HFFc6 (cell line): ENCODE measurements around the gene AGBL3. TPM values are rescaled to one million over a fixed set of nuclear protein-coding genes. Genes with fewer than 3 reads are reported as not detected.

Experiments
- DNase-seq: peaks from one replicate; pipeline ENCODE4 v3.0.0-alpha.2; 2018
- H3K27ac Mint-ChIP-seq: 2 replicates; pipeline ENCODE4 v1.8.0; 2020; ENCODE audit warnings: mild to moderate bottlenecking, mixed read lengths
- H3K27me3 Mint-ChIP-seq: 2 replicates; pipeline ENCODE4 v1.8.0; 2021; ENCODE audit warnings: mild to moderate bottlenecking, moderate library complexity, mixed read lengths; ENCODE audit not compliant: insufficient read depth
- H3K36me3 Mint-ChIP-seq: 2 replicates; pipeline ENCODE4 v1.8.0; 2021; ENCODE audit warnings: low read depth, mixed read lengths
- H3K4me1 Mint-ChIP-seq: 2 replicates; pipeline ENCODE4 v1.8.0; 2020; ENCODE audit warnings: low read depth, mixed read lengths
- H3K4me3 Mint-ChIP-seq: 2 replicates; pipeline ENCODE4 v1.8.0; 2020; ENCODE audit warnings: mild to moderate bottlenecking, moderate library complexity, mixed read lengths
- H3K9me3 Mint-ChIP-seq: 2 replicates; pipeline ENCODE4 v1.8.0; 2020; ENCODE audit warnings: mild to moderate bottlenecking, mixed read lengths
- total RNA-seq, 6 experiments: library from RNA; stranded (reverse); fragmentation: NEBNext Ultra II Directional; extraction: Animal tissue kit (Norgen Biotek cat#: 25700); gene quantifications; 2 replicates in 1 of 6; 3 replicates in 5 of 6; pipeline ENCODE4 v1.2.3, GENCODE V29; 2021
- TF ChIP-seq, protein P1 (sequence below): fragments of 200-600 bp; sonication (generic); IDR thresholded peaks from 2 replicates; pipeline ENCODE4 v1.5.0; 2021; ENCODE audit warnings: antibody characterized with exemption, mild to moderate bottlenecking

Gene AGBL3
- total RNA-seq, 6 experiments from 2014 or later: 0.38 to 0.76 (median 0.68) TPM

DNA sequence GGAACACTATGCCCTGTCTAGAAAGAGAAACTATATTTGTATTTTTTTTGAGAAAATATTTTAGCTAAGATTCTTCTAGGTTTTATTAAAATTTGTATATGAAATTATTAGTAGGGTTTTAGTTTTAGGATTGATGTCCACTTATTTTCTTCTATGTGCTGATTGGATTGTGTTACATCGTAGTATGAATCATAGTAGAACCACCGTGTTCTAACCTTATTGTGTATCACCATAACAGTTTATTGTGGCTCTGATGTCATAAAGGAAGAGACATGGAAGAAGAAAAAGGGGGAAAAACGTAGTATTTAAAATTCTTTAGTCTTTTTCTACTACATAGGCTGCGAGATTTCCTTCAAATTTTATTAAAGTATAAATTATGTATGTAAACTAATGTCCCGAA lies 1.9 kb downstream of the AGBL3 start:
- no peak for DNase-seq
- Mint-ChIP-seq H3K36me3 (peaks cover 17% of the 10 kb centered on the region; the same call in 1 of the 2 replicates), H3K27ac (no peak overlapping the region), H3K4me1 (peaks cover 49% of the 10 kb centered on the region), H3K27me3 (peaks cover 21% of the 10 kb centered on the region), H3K4me3 (no peak overlapping the region), H3K9me3 (no peaks in the 10 kb centered on the region; the same call in 1 of the 2 replicates)
- TF ChIP-seq, protein P1, sequence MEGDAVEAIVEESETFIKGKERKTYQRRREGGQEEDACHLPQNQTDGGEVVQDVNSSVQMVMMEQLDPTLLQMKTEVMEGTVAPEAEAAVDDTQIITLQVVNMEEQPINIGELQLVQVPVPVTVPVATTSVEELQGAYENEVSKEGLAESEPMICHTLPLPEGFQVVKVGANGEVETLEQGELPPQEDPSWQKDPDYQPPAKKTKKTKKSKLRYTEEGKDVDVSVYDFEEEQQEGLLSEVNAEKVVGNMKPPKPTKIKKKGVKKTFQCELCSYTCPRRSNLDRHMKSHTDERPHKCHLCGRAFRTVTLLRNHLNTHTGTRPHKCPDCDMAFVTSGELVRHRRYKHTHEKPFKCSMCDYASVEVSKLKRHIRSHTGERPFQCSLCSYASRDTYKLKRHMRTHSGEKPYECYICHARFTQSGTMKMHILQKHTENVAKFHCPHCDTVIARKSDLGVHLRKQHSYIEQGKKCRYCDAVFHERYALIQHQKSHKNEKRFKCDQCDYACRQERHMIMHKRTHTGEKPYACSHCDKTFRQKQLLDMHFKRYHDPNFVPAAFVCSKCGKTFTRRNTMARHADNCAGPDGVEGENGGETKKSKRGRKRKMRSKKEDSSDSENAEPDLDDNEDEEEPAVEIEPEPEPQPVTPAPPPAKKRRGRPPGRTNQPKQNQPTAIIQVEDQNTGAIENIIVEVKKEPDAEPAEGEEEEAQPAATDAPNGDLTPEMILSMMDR: no peak

DNA sequence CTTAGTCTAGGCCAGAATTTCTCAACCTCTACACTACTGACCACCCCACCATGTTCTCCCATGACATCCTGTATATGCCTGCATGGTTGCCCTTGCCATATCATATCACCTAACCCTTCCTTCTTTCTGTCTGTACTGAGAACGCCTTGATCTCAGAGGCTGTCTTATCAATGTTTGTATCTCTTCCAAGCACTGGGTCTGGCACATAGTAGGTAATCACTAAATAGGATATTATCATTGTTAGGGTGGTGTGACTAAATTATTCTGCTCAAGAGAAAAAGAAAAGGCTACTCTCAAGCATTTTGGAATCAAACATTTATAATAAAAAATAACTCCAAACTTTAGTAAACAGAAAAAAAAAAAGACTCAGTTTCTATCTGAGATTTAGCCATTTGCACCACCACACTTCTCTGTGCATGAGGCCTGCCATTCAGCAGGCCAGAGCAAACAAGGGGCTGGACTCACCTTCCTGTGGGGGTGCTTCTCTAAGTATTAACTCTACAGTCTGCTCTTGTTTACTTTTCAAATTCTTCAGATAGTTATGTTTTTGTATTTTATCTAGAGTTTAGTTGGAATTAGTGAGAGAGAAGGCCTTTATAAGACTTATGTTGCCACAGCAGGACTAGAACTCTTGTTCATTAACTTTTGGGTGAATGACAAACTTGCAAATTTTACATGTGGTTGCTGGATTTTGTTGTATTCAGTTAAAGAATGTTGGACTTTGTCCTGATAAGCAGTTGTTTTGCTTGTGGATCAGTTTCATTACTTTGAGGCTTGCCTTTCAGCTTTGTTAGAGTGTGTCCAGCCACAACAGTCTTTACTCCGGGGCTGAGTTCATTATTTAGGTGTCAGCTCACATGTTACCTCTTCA lies 5.4 kb downstream of the AGBL3 start:
- Mint-ChIP-seq H3K36me3 (peaks cover 22% of the 10 kb centered on the region), H3K9me3 (no peaks in the 10 kb centered on the region; the same call in 1 of the 2 replicates), H3K27me3 (peaks cover 8% of the 10 kb centered on the region), H3K4me3 (no peak overlapping the region; the same call in 1 of the 2 replicates), H3K4me1 (peaks cover 34% of the 10 kb centered on the region), H3K27ac (peak overlapping the region; percentile 14)
- TF ChIP-seq, protein P1: no peak
- peak; percentile 5 for DNase-seq

DNA sequence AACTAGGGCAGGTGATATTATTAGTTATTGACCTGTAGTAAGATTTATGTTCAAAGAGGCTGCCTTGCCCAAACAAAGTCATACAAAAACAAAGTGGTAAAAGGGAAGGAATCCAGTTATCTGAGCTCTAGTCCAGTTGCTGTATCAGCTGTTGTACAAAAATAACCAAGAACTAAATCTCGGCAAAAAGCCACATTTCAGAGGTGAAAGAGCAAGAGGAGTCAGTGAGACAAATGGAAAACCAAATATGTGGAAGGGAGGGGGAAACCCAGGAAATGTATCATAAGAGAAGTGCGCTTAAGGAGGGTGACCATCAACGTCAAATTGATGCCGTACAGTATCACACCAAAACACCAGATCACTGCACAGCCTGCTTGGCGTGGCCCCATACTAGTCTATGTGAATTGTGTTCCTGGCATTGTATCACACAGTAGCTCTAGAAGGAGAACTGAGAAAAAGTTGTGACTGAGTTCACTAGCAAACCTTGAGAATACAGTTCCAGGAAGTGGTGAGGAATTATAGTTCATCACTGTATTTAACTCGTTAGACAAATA lies 6.4 kb downstream of the AGBL3 start:
- DNase-seq: no peak
- H3K4me1 Mint-ChIP-seq: peaks cover 24% of the 10 kb centered on the region
- TF ChIP-seq, protein P1: no peak
- H3K27me3 Mint-ChIP-seq: peaks cover 6% of the 10 kb centered on the region; the same call in 1 of the 2 replicates
- H3K4me3 Mint-ChIP-seq: no peak overlapping the region
- no peaks in the 10 kb centered on the region for H3K9me3 Mint-ChIP-seq
- H3K27ac Mint-ChIP-seq: no peak overlapping the region
- H3K36me3 Mint-ChIP-seq: peaks cover 22% of the 10 kb centered on the region

DNA sequence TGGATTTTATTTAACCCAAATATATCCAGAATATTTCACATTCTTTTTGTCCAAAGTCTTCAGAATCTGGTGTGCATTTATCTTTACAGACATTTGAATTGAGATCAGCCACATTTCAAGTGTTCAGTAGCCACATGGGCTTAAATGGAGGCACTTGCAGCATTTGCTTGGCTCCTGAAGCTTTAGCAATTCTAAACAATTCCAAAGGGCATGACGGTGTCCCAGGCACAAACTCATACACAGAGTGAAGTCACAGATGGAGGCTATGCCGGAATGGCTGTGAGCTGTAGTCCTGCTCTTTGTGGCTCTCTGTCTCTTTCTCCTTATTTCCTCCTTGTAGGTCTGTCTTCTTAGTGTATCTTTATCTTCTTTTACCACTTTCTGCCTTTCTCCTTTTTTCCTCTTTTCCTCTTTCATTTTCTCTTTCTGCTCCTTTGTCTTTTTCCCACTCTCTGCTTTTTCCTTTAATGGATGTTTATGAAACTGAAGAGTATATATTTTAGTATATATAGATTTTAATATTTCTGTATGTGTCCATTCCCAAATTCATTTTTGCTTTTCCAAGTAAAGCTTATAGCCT lies 7.7 kb downstream of the AGBL3 start:
- TF ChIP-seq, protein P1: no peak
- peaks cover 23% of the 10 kb centered on the region for H3K4me1 Mint-ChIP-seq
- peaks cover 6% of the 10 kb centered on the region for H3K27me3 Mint-ChIP-seq
- no peak overlapping the region for H3K4me3 Mint-ChIP-seq
- no peaks in the 10 kb centered on the region for H3K9me3 Mint-ChIP-seq
- H3K27ac Mint-ChIP-seq: no peak overlapping the region
- H3K36me3 Mint-ChIP-seq: peaks cover 22% of the 10 kb centered on the region
- DNase-seq: no peak

DNA sequence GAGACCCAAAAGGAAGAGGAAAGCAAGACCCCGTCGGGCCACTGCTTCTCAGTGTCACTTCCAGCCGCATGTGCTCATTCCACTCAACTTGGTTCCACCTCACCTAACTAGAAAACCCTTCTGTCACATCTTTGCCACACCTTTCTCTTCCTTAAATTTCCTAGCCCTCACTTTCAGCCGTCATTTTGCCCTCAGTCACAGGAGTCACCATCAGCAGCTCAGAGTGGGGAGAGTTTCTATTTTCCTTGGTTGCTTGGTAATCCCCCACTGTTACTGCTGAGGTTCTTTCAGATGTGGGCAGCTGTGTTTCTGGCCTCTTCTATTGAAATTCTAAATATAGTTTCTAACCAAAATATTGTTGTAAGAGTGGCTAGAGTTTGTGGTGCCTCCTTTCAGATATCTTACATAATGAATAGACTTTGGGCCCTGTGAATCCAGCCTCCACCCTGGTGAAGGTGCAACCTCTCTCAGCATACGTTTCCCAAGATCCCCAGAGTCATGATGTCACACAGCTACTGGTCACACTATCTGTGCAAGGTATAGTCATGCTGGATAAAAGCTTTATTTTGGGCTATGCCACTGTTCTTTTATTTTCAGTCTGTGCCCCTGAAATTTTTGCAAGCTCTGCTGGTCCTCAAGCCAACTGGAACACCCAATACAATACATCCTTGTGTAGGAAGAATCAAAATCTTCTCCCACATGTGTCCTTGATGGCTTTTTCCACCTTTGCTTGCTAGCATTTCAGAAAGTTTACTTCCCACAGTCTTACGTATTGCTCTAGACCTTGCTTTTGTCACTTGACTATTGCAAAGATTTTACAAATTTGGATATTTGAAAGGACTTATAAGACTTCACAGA lies 9.2 kb downstream of the AGBL3 start:
- no peak for DNase-seq

More for the DNA sequence above, 9.2 kb downstream of the AGBL3 start:
- Mint-ChIP-seq H3K27me3 (peaks cover 7% of the 10 kb centered on the region), H3K4me3 (no peak overlapping the region), H3K36me3 (peaks cover 16% of the 10 kb centered on the region), H3K9me3 (no peaks in the 10 kb centered on the region), H3K27ac (no peak overlapping the region; the same call in 1 of the 2 replicates), H3K4me1 (peaks cover 23% of the 10 kb centered on the region)
- TF ChIP-seq, protein P1: no peak
